GM19025 (cell line): Measurements from ENCODE around the gene BCL3.
A peak's percentile ranks its signal among the peaks of the same experiment; 100 is the strongest.
"Not testable (repeated sequence)": the region's sequence is repeated elsewhere in the genome, so short reads cannot be mapped to it uniquely, and the experiment has no call there.

ENCODE experiments used
- ATAC-seq: cut with Tn5 transposase; IDR thresholded peaks from one replicate; pipeline ENCODE4 v1.9.1; 2021; ENCODE audit warnings: mild to moderate bottlenecking, low read depth, moderate library complexity; ENCODE audit not compliant: unreplicated experiment

Gene BCL3

GRCh38 chr19:44756089-44756562 is 7.6 kb downstream of the BCL3 start:
- no peak for ATAC-seq

- no peak for ATAC-seq
Observed at GRCh38 chr19:44757057-44757734, 8.7 kb downstream of the BCL3 start.

DNA sequence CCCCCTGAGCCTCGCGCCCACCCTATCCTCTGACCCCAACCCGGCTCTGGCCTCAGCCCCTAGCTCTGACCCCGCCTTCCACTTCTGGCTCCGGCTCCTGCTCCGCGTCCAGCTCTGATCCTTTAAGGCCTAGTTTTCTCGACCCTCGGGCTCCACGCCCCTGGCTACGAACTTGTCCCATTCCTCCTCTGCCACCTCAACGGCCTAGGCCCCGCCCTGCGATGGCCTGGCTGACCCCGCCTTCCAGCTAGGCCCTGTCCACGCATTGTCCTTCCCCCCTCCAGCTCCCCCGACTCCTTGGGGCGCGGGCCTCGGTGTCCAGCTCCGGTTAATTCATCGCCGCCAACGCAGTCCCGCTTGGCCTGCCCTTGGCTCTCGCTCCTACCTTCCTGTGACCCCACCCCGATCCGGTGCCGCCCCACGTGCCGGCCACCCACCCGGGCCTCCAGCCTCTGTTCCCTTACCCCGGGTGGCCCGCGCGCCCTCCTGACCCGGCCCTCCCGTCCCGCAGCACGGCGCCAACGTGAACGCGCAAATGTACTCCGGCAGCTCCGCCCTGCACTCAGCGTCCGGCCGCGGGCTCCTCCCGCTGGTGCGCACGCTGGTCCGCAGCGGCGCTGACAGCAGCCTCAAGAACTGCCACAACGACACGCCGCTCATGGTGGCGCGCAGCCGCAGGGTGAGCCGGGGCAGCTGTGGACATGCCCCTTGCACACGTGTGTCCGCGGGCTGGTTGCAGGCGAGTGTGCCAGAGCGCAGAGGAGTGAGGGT is 9.4 kb downstream of the BCL3 start:
- ATAC-seq: no peak

GRCh38 chr19:44758596-44758995 is 10.1 kb downstream of the BCL3 start:
- no peak for ATAC-seq

DNA sequence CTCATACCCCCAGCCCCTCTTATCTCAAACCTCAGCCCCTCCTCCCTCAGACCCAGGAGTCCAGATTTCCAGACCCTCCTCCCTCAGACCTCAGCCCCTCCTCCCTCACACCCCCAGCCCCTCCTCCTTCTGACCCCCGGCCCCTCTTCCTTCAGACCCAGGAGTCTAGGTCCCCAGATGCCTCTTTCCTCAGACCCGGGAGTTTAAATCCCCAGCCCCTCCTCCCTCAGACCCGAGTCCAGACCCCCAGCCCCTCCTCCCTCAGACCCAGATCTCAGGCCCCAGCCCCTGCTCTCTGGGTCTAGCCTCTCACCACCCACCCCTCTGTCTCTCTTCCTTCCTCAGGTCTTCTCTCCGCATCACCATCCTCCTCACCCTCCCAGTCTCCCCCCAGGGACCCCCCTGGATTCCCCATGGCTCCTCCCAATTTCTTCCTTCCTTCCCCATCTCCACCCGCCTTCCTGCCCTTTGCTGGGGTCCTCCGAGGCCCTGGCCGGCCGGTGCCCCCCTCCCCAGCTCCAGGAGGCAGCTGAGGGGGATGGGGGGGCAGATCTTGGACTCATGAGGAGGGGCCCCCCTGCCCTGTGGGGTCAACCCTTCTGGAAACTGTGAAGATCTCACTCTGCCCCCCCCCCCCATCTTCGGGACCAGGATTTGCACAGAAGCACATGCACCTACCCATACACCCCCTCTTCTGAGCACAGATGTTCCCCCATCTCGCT is 10.7 kb downstream of the BCL3 start:
- ATAC-seq: no peak

DNA sequence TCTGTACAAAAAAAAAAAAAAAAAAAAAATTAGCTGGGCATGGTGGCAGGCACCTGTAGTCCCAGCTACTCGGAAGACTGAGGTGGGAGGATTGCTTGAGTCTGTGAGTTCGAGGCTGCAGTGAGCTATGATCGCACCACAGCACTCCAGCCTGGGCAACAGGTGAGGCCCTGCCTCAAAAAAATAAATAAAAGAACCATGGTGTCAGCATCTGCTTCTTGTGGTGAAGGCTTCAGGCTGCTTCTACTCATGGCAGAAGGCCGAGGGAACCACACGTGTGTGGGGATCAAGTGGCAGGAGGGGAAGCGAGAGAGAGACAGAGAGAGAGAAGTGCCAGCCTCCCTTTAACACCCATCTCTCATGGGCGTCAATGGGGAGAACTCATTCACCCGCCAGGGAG is 13.5 kb downstream of the BCL3 start:
- no peak for ATAC-seq

GRCh38 chr19:44765033-44765948 is 16.8 kb downstream of the BCL3 start:
- no peak for ATAC-seq

DNA sequence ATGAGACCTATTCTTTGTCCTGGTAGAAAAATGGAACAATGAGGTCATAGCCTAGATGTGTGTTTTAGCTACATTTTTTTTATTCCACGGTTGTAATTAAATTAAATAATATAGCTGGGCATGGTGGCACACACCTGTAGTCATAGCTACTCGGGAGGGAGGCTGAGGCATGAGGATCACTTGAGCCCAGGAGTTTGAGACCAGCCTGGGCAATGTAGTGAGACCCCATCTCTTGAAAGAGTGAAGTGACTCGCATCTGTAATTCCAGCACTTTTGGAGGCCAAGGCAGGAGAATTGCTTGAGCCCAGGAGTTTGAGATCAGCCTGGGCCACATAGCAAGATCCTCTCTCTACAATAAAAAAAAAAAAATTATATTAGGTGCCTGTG is 17.4 kb downstream of the BCL3 start:
- no peak for ATAC-seq

DNA sequence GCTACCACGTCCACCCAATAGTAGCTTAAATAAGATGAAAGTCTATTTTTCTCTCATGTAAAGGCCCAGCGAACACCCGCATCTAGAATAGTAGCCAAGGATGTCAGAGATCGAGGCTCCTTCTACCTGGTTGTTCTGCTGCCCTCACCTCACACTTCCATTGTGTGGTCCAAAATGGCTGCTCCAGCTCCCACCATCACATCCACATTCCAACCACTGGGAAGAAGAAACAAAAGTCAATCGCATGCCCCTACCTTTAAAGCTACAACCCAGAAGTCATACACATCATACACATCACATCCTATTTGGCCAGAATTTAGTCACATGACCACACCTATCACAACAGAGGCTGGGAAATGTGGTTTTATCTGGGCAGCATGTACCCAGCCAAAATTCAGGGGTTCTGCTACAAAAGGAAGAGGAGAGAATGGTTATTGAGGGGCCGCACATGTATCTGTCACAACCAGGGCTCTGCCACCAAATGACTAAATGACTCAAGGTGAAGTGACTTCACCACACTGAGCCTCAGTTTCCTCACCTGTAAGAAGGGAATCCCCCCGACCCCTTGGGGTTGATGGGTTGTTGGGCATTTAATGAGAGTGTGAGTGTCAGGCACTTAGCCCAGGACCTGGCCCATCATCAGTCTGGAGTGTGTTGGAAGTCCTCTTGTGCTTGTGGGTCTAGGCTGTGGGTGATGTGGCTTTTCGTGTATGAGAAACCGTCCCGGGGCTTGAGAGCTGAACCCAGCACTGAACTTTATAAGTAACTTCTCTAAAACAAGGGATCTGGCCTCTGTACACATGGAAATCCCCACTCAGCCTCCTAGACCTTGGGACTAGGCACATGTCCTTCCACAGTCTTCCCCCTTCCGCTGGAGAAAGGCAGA is 19.0 kb downstream of the BCL3 start:
- no peak for ATAC-seq

DNA sequence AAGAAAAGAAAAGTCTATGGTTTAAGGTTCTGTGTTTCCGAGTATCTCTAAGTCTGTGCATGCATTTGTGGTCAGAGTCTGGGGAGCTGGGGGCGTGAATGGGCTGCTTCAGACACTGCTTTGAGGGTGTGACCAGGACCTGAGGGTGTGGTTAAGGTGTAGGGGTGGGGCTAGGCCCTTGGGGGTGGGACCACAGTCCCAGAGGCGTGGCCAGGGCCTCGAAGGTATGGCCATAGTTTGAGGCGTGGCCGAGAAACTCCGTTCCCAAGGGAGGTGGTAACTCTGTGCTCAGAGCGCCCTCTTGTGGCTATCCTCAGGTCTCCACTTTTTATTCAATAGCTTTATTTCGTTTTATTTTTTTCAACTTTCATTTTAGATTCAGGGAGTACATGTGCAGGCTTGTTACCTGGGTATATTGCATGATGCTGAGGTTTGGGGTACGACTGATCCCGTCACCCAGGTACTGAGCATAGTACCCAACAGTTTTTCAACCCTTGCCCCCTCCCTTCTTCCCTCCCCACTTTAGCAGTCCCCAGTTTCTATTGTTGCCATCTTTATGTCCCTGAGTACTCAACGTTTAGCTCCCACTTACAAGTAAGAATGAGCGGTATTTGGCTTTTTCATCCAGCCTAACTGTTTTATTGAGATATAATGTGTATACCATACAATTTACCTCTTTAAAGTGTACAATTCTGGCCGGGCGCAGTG is 22.2 kb downstream of the BCL3 start:
- ATAC-seq: peak; percentile 95

- ATAC-seq: not testable (repeated sequence)
Observed at GRCh38 chr19:44772144-44772543, 23.6 kb downstream of the BCL3 start.

- ATAC-seq: no peak
Observed at GRCh38 chr19:44772959-44773358, 24.5 kb downstream of the BCL3 start.

GRCh38 chr19:44775676-44776240 is 27.2 kb downstream of the BCL3 start:
- no peak for ATAC-seq

GRCh38 chr19:44776402-44777096 is 28.0 kb downstream of the BCL3 start:
- no peak for ATAC-seq

DNA sequence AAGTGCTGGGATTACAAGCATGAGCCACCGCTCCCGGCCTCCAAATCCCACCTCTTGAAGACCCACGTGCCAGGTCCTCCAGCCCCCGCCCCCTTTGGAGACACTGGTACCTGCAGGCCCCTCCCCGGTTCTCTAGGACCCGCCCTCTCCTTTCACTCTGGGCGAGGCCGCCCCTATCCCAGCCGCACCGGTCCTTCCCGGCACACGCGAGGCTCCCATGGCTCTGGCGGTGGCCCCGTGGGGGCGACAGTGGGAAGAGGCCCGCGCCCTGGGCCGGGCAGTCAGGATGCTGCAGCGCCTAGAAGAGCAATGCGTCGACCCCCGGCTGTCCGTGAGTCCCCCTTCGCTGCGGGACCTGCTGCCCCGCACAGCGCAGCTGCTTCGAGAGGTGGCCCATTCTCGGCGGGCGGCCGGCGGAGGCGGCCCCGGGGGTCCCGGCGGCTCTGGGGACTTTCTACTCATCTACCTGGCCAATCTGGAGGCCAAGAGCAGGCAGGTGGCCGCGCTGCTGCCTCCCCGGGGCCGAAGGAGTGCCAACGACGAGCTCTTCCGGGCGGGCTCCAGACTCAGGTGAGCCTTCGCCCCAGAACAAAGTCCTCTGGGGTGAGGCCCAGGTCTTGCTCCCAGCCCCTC is 29.3 kb downstream of the BCL3 start, which contains the start of gene CBLC:
Gene CBLC (plus strand): TSS at position 176 of the 633 bp plus-strand sequence. CDS start 42 bp downstream, at position 218.
- no peak for ATAC-seq

GRCh38 chr19:44779150-44779549 is 30.6 kb downstream of the BCL3 start:
- no peak for ATAC-seq

GRCh38 chr19:44781694-44782093 is 33.2 kb downstream of the BCL3 start:
- ATAC-seq: not testable (repeated sequence)
